SK-N-SH (cell line): ENCODE results near the gene MANF. TPM values are rescaled to one million over a fixed set of nuclear protein-coding genes. Genes with fewer than 3 reads are reported as not detected.

Source experiments
- CTCF ChIA-PET: fragments of 300-600, 350-600 bp; formaldehyde crosslinking; extraction: SDS; loops from one replicate; lab custom pipeline; 2021; lab: Yijun Ruan, JAX
- POLR2A ChIA-PET: fragments of 350-600 bp; sonication (Branson Sonifier 250); formaldehyde crosslinking; extraction: SDS; loops from one replicate; lab custom pipeline; 2020; ENCODE audit warnings: antibody characterized with exemption, inconsistent platforms; lab: Yijun Ruan, JAX
- DNase-seq: peaks from one replicate; pipeline ENCODE4 v3.0.0; 2012
- H2AFZ ChIP-seq: fragments of 200-600 bp; sonication (generic); 2 replicates; pipeline ENCODE4 v1.8.1; 2016; ENCODE audit warnings: antibody characterized with exemption, mild to moderate bottlenecking, low read depth
- H3F3A ChIP-seq: fragments of 200-600 bp; sonication (generic); replicated peaks from 2 replicates; pipeline ENCODE3; 2016; ENCODE audit warnings: antibody characterized with exemption, mild to moderate bottlenecking; ENCODE audit not compliant: insufficient read depth
- H3K27ac ChIP-seq, 2 experiments: fragments of 200-500 bp in 1 of 2; fragments of 200-600 bp in 1 of 2; sonication (Bioruptor generic) in 1 of 2; sonication (generic), shearing (Covaris generic) in 1 of 2; 2 replicates each; pipeline versions ENCODE4 v1.5.1 to v1.6.1; 2014 to 2016; ENCODE audit warnings: low read depth in 2 of 2, inconsistent platforms in 1 of 2, low read length in 1 of 2, mild to moderate bottlenecking in 1 of 2, mixed read lengths in 1 of 2
- H3K27me3 ChIP-seq: fragments of 200-600 bp; sonication (generic), shearing (Covaris generic); 2 replicates; pipeline ENCODE4 v1.6.1; 2016; ENCODE audit warnings: mixed run types; ENCODE audit not compliant: insufficient read depth
- H3K36me3 ChIP-seq, 2 experiments: fragments of 200-500 bp in 1 of 2; fragments of 200-600 bp in 1 of 2; sonication (Bioruptor generic) in 1 of 2; sonication (generic) in 1 of 2; replicated peaks in 1 of 2; 2 replicates each; pipeline versions ENCODE3 to v1.5.1; 2014 to 2016; ENCODE audit warnings: low read length in 1 of 2, mild to moderate bottlenecking in 1 of 2; ENCODE audit not compliant: insufficient read depth in 2 of 2, control insufficient read depth in 1 of 2
- H3K4me1 ChIP-seq, 2 experiments: fragments of 200-500 bp in 1 of 2; fragments of 200-600 bp in 1 of 2; sonication (Bioruptor generic) in 1 of 2; sonication (generic), shearing (Covaris generic) in 1 of 2; 2 replicates each; pipeline versions ENCODE4 v1.5.1 to v1.6.1; 2014 to 2016; ENCODE audit warnings: low read depth in 1 of 2, low read length in 1 of 2, mixed run types in 1 of 2; ENCODE audit not compliant: insufficient read depth in 2 of 2, control insufficient read depth in 1 of 2
- H3K4me2 ChIP-seq: fragments of 200-600 bp; sonication (generic), shearing (Covaris generic); 2 replicates; pipeline ENCODE4 v1.6.1; 2017; ENCODE audit warnings: mixed run types
- H3K4me3 ChIP-seq, 2 experiments: fragments of 200-500 bp in 1 of 2; fragments of 200-600 bp in 1 of 2; sonication (Bioruptor generic) in 1 of 2; sonication (generic), shearing (Covaris generic) in 1 of 2; 2 replicates each; pipeline versions ENCODE4 v1.5.1 to v1.8.1; 2014 to 2016; ENCODE audit warnings: low read depth in 2 of 2, inconsistent platforms in 1 of 2, low read length in 1 of 2, mild to moderate bottlenecking in 1 of 2, mixed read lengths in 1 of 2, moderate library complexity in 1 of 2
- H3K79me2 ChIP-seq: fragments of 200-600 bp; sonication (generic); 2 replicates; pipeline ENCODE4 v1.8.1; 2017; ENCODE audit warnings: mild to moderate bottlenecking; ENCODE audit not compliant: insufficient read depth
- H3K9ac ChIP-seq: fragments of 200-600 bp; sonication (generic); 2 replicates; pipeline ENCODE4 v1.6.1; 2017; ENCODE audit warnings: mixed run types
- H3K9me2 ChIP-seq: fragments of 200-600 bp; sonication (generic); 2 replicates; pipeline ENCODE4 v1.6.1; 2017; ENCODE audit warnings: mixed run types
- H3K9me3 ChIP-seq: fragments of 200-600 bp; sonication (generic); 2 replicates; pipeline ENCODE4 v1.6.1; 2017; ENCODE audit warnings: mixed run types, mild to moderate bottlenecking, moderate library complexity
- H4K20me1 ChIP-seq: fragments of 200-600 bp; sonication (generic); 2 replicates; pipeline ENCODE4 v1.6.1; 2017; ENCODE audit warnings: mild to moderate bottlenecking, mixed run types; ENCODE audit not compliant: insufficient read depth
- CHD2 ChIP-seq: fragments of 150-350 bp; IDR thresholded peaks from 2 replicates; pipeline ENCODE4 v1.6.1; 2018; ENCODE audit warnings: low read length; ENCODE audit not compliant: partially characterized antibody
- ELF1 ChIP-seq: IDR thresholded peaks from 2 replicates; pipeline ENCODE4 v1.4.0; 2012
- FOXM1 ChIP-seq: IDR thresholded peaks from 2 replicates; pipeline ENCODE4 v1.4.0; 2012; ENCODE audit warnings: low read depth, mild to moderate bottlenecking
- GABPA ChIP-seq: IDR thresholded peaks from 2 replicates; pipeline ENCODE4 v1.4.0; 2012; ENCODE audit warnings: low read depth, mild to moderate bottlenecking
- MAX ChIP-seq: IDR thresholded peaks from 2 replicates; pipeline ENCODE4 v1.4.0; 2012; ENCODE audit warnings: low read depth
- MEF2A ChIP-seq: IDR thresholded peaks from 2 replicates; pipeline ENCODE4 v1.4.0; 2012; ENCODE audit warnings: low read depth, borderline replicate concordance
- NFIC ChIP-seq: IDR thresholded peaks from 2 replicates; pipeline ENCODE4 v1.4.0; 2012; ENCODE audit warnings: borderline replicate concordance
- PBX3 ChIP-seq: IDR thresholded peaks from 2 replicates; pipeline ENCODE4; 2012
- POLR2AphosphoS5 ChIP-seq: IDR thresholded peaks from 2 replicates; pipeline ENCODE4 v1.6.1; 2012; ENCODE audit warnings: low read depth, low read length
- RCOR1 ChIP-seq: fragments of 150-350 bp; IDR thresholded peaks from 2 replicates; pipeline ENCODE4 v1.6.1; 2017; ENCODE audit warnings: antibody characterized with exemption, low read length
- RFX5 ChIP-seq: IDR thresholded peaks from 2 replicates; pipeline ENCODE4 v1.6.1; 2012; ENCODE audit warnings: mild to moderate bottlenecking, improper control_type of control experiment, low read length
- RXRA ChIP-seq: IDR thresholded peaks from 2 replicates; pipeline ENCODE4 v1.4.0; 2012; ENCODE audit warnings: low read depth, mild to moderate bottlenecking, borderline replicate concordance
- SIN3A ChIP-seq: IDR thresholded peaks from 2 replicates; pipeline ENCODE4 v1.6.1; 2012; ENCODE audit warnings: low read depth, mild to moderate bottlenecking, low read length, moderate library complexity, borderline replicate concordance
- TCF12 ChIP-seq: IDR thresholded peaks from 2 replicates; pipeline ENCODE4 v1.4.0; 2012
- TEAD4 ChIP-seq: IDR thresholded peaks from 2 replicates; pipeline ENCODE4 v1.4.0; 2012; ENCODE audit warnings: mild to moderate bottlenecking, borderline replicate concordance; ENCODE audit not compliant: insufficient read depth
- USF1 ChIP-seq: IDR thresholded peaks from 2 replicates; pipeline ENCODE4 v1.4.0; 2012; ENCODE audit warnings: low read depth, borderline replicate concordance
- YY1 ChIP-seq: IDR thresholded peaks from 2 replicates; pipeline ENCODE4 v1.4.0; 2012; ENCODE audit warnings: low read depth, mild to moderate bottlenecking
- WGBS: methylation state at CpG from one replicate; pipeline ENCODE4 v1.1.6; 2017; ENCODE audit warnings: low lambda C conversion rate; 5-methylcytosine and 5-hydroxymethylcytosine counted together
- polyA plus RNA-seq, 3 experiments: library from polyadenylated mRNA; depleted of rRNA; stranded (reverse); fragments of >200 nt; gene quantifications; 2 replicates each; pipeline ENCODE4 v1.2.3, GENCODE V29; 2012

MANF gene
- polyA plus RNA-seq, 1 of the 3 experiments (the other 2 are of a cell fraction): 121 TPM

GRCh38 chr3:51373658-51374421 is 11.3 kb upstream of the MANF start:
- H3K9me3 ChIP-seq: no peaks in the 10 kb centered on the region

GRCh38 chr3:51374456-51374855 is 10.6 kb upstream of the MANF start:
- no peaks in the 10 kb centered on the region for H3K4me1 ChIP-seq
- H3K4me2 ChIP-seq: no peak overlapping the region
- no peaks in the 10 kb centered on the region for H3F3A ChIP-seq
- no peaks in the 10 kb centered on the region for H4K20me1 ChIP-seq
- H3K27ac ChIP-seq: no peak overlapping the region
- H3K79me2 ChIP-seq: no peaks in the 10 kb centered on the region
- no peak overlapping the region for H3K4me3 ChIP-seq
- H3K36me3 ChIP-seq: no peaks in the 10 kb centered on the region
- ChIA-PET POLR2A (interaction anchor here (1.4 kb wide), 1 partner anchor 10 kb away, joined by 3 read pairs; the partner anchor contains the start of gene MANF), CTCF (interaction anchor here (3.6 to 6.2 kb wide), 2 partner anchors 274 to 758 kb away, joined by 12 to 53 read pairs; partner anchors contain the start of gene MAPKAPK3)
- H2AFZ ChIP-seq: no peak overlapping the region
- H3K27me3 ChIP-seq: no peaks in the 10 kb centered on the region; the same call in 1 of the 2 replicates
- no peak overlapping the region for H3K9ac ChIP-seq
- TF ChIP-seq TEAD4 (no peak), SIN3A (no peak), USF1 (no peak), RFX5 (no peak), PBX3 (no peak), GABPA (no peak), POLR2AphosphoS5 (no peak), ELF1 (no peak)
- no peak for DNase-seq
- no peaks in the 10 kb centered on the region for H3K9me2 ChIP-seq
- WGBS: 92% methylated on average over 5 of the region's 11 CpGs
- H3K9me3 ChIP-seq: no peaks in the 10 kb centered on the region

More at GRCh38 chr3:51373658-51374421, 11.3 kb upstream of the MANF start:
- Histone ChIP-seq H3F3A (no peaks in the 10 kb centered on the region), H3K27ac (no peak overlapping the region), H3K9me2 (no peaks in the 10 kb centered on the region), H3K4me1 (no peaks in the 10 kb centered on the region), H2AFZ (no peak overlapping the region), H3K4me3 (no peak overlapping the region), H4K20me1 (no peaks in the 10 kb centered on the region), H3K27me3 (no peaks in the 10 kb centered on the region; the same call in 1 of the 2 replicates), H3K36me3 (no peaks in the 10 kb centered on the region), H3K9ac (no peak overlapping the region), H3K79me2 (no peaks in the 10 kb centered on the region), H3K4me2 (no peak overlapping the region)
- TF ChIP-seq USF1 (no peak), FOXM1 (no peak), TCF12 (no peak), CHD2 (no peak), RXRA (no peak), NFIC (no peak), YY1 (no peak), MAX (no peak), RCOR1 (no peak), SIN3A (no peak), MEF2A (no peak), PBX3 (no peak)
- ChIA-PET POLR2A (interaction anchor here (1.4 kb wide), 1 partner anchor 11 kb away, joined by 3 read pairs; the partner anchor contains the start of gene MANF), CTCF (interaction anchor here (5.4 to 6.2 kb wide), 2 partner anchors 758 kb away, joined by 53 to 83 read pairs; partner anchors contain the start of gene MAPKAPK3)
- DNase-seq: no peak
- WGBS: 61% methylated on average over 5 of the region's 5 CpGs
